Measurements from ENCODE around the gene PES1. TPM values are rescaled to one million over a fixed set of nuclear protein-coding genes. Genes with fewer than 3 reads are reported as not detected.

PES1 gene
- total and polyA plus RNA-seq, 2 of the 13 experiments (the other 11 are each of a cell fraction or from before 2014, with no cell fraction given) = 65.1 to 94.7 TPM

- TF ChIP-seq, protein P1, sequence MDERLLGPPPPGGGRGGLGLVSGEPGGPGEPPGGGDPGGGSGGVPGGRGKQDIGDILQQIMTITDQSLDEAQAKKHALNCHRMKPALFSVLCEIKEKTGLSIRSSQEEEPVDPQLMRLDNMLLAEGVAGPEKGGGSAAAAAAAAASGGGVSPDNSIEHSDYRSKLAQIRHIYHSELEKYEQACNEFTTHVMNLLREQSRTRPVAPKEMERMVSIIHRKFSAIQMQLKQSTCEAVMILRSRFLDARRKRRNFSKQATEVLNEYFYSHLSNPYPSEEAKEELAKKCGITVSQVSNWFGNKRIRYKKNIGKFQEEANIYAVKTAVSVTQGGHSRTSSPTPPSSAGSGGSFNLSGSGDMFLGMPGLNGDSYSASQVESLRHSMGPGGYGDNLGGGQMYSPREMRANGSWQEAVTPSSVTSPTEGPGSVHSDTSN (CRISPR knock-in tag; IDR thresholded peaks at IDR 0.05) = no peak
- TF ChIP-seq TCF12 (IDR thresholded peaks at IDR 0.05) = no peak
- no peak for TF ChIP-seq TCF12 (CRISPR knock-in tag; IDR thresholded peaks at IDR 0.05)
- no peak for TF ChIP-seq TBL1XR1 (IDR thresholded peaks at IDR 0.05; ENCODE audit: borderline replicate concordance, low read length, partially characterized antibody)
- TF ChIP-seq ZNF570 (CRISPR knock-in tag; IDR thresholded peaks at IDR 0.05; ENCODE audit: borderline replicate concordance) = no peak
- TF ChIP-seq ZNF678 (CRISPR knock-in tag; IDR thresholded peaks at IDR 0.05) = no peak
- TF ChIP-seq ATF7 (IDR thresholded peaks at IDR 0.05) = no peak
- 0 out of 2 replicates have a peak, but pooled peaks have one; percentile 26 for TF ChIP-seq ATF7 (CRISPR knock-in tag; IDR thresholded peaks at IDR 0.05)
- no peak for TF ChIP-seq ZMYM2 (CRISPR knock-in tag; IDR thresholded peaks at IDR 0.05)
- TF ChIP-seq ZNF253 (CRISPR knock-in tag; IDR thresholded peaks at IDR 0.05; ENCODE audit: borderline replicate concordance) = no peak
- TF ChIP-seq ATF1 (CRISPR knock-in tag; IDR thresholded peaks at IDR 0.05) = no peak
- no peak for TF ChIP-seq CENPX (CRISPR knock-in tag; IDR thresholded peaks at IDR 0.05)
- TF ChIP-seq CTCF (CRISPR knock-in tag; IDR thresholded peaks at IDR 0.05) = 0 out of 2 replicates have a peak, but pooled peaks have one; percentile 3
- TF ChIP-seq MYNN (CRISPR knock-in tag; IDR thresholded peaks at IDR 0.05; ENCODE audit: low read depth) = no peak
- no peak for TF ChIP-seq IRX3 (CRISPR knock-in tag; IDR thresholded peaks at IDR 0.05; ENCODE audit: borderline replicate concordance, low read depth)
- TF ChIP-seq MTA1 (CRISPR knock-in tag; IDR thresholded peaks at IDR 0.05; ENCODE audit: borderline replicate concordance) = 0 out of 2 replicates have a peak, but pooled peaks have one; percentile 10
- no peak for TF ChIP-seq KLF9 (CRISPR knock-in tag; IDR thresholded peaks at IDR 0.05; ENCODE audit: low read depth)
- no peak for TF ChIP-seq ZNF761 (CRISPR knock-in tag; conservative IDR thresholded peaks at IDR 0.05)
- no peak for TF ChIP-seq ATF7-NPFF (CRISPR knock-in tag; IDR thresholded peaks at IDR 0.05; ENCODE audit: low read depth)
Observed at GRCh38 chr22:30636226-30637077, 44.7 kb upstream of the PES1 start (continued).

All from HepG2 (cell line).